HT1080 (cell line): ENCODE data around the gene CDYL. TPM values are rescaled to one million over a fixed set of nuclear protein-coding genes. Genes with fewer than 3 reads are reported as not detected.

ENCODE experiments used
- DNase-seq: peaks from one replicate; pipeline ENCODE4 v3.0.0-alpha.2; 2015; ENCODE audit warnings: low read depth
- total RNA-seq: library from RNA; depleted of rRNA; stranded (reverse); fragments of >200 nt; shearing (Covaris generic); gene quantifications from 2 replicates; pipeline ENCODE4 v1.2.3, GENCODE V29; 2014

CDYL gene
- total RNA-seq, 1 experiment from 2014 or later: 28.4 TPM

DNA sequence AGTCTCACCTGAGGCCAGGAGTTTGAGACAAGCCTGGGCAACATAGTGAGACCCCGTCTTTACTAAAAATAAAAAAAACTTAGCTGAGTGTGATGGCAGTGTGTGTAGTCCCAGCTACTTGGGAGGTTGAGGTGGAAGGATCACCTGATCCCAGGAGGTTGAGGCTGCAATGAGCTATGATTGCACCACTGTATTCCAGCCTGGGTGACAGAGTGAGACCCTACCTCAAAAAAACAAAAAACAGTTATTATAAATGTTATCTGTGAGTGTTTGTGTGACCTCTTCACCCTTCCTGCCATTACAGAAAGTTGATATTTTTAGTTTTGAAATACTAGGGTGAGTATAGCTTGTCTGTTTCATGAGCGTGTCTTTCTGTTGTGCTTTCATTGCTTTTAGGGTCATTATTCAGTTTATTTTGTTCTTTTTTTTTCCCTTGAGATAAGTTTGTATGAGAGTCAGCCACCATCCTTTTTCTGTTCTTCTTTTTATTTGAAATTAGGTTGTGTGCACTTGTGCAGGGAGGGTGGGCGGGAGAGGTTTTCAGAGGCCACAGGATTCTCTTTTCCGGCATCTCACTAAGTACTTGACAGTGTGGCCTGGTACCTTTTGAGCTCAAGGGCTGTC, 26.2 kb downstream of the CDYL start:
- DNase-seq: no peak

DNA sequence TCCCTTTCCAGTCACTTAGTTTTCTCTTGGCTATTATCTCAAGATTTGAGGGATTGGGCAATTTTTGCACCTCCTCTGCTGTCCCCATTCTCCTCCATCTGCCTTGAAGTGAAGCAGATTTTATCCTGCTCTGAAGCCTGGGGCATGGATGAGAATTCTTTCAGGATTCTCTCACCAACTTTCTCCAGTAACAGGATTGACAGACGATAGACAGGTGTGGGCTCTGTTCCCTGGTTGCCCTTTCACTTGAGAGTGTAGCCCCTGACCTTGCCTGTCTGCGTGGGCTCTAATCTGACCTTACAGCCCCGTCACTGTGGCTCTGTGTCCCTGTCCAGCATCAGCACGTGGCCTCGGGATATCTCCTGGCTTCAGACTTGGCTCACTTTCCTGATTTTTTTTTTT, 27.1 kb downstream of the CDYL start:
- no peak for DNase-seq

GRCh38 chr6:4804095-4804494, 27.9 kb downstream of the CDYL start:
- peak; percentile 54 for DNase-seq

GRCh38 chr6:4805553-4806336, 29.5 kb downstream of the CDYL start:
- peak; percentile 17 for DNase-seq

GRCh38 chr6:4806337-4806725, 30.1 kb downstream of the CDYL start:
- DNase-seq: no peak

- DNase-seq: no peak
These were observed 30.6 kb downstream of the CDYL start for GRCh38 chr6:4806791-4807190.

DNA sequence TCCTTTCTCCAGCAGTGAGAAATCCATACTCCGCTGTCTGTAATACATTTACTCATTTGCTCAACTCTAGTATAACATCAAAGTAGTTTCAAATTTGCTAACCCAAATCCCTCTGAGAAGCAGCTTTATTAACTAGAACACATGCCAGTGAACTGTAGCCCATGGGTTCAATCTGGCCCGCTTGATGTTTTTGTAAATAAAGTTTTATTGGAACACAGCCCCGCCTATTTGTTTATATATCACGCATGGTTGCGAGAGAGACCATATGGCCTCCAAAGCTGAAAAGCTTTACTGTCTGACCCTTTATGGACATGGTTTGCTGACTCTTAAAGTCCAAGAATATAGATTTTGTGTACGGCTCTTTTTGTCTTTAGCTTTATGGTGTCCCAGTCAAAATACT, 32.2 kb downstream of the CDYL start:
- DNase-seq: no peak

DNA sequence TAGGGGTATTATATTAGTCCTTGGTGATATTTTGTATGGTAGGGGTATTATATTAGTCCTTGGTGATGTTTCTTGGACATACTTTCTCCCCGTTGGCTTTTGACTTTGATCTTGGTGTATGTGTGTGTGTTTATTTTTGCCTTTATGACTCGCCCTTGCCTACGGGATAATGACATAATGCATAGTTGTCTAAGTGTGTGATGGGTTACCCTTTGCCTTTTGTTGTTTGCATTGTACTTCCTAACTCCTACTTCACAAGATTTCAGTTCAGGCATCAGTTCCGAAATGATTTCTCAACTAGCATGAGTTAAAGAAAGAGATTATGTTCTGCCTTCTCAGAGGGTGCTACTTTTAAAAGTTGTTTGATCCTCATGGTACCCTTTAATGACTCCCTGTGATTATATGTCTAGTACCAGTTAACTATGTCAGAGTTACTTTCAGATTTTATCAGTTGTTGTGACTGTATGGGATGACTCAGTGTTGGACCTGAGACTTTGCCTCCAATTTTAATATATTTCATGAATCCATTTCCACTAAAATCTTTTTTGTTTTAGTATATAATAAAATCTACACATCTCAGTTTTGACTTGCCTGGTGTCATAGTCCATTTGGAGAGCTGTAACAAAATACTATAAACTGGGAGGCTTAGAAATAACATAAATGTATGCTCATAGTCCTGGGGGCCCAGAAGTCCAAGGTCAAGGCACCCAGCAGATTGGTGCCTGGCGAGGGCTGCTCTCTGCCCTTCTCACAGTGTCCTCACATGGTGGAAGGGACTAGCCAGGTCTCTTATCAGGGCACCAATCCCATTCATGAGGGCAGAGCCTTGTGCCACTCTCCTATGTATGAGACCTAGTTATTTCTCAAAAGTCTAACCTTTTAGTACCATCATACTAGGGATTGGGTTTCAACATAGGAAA, 34.1 kb downstream of the CDYL start:
- DNase-seq: peak; percentile 43

DNA sequence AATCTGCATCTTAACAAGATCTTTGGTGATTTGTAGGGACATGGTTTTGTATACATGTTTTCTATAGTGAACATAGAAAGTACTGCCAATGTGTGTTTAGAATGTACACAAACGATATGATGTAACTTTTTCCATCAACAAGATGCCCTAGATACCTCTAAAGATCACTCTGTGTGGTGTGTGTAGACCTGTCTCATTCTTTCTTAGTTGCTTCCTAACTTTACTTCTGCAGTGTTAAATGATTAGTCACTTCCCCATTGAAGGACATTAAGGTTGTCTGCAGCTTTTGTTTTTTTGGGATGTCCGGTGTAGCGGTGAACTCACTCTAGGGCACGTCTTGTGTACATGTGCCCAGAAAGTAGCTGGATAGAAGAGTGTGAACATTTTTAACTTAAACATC, 35.9 kb downstream of the CDYL start:
- peak; percentile 82 for DNase-seq

- DNase-seq: no peak
These were observed 36.9 kb downstream of the CDYL start for GRCh38 chr6:4813055-4813454.

DNA sequence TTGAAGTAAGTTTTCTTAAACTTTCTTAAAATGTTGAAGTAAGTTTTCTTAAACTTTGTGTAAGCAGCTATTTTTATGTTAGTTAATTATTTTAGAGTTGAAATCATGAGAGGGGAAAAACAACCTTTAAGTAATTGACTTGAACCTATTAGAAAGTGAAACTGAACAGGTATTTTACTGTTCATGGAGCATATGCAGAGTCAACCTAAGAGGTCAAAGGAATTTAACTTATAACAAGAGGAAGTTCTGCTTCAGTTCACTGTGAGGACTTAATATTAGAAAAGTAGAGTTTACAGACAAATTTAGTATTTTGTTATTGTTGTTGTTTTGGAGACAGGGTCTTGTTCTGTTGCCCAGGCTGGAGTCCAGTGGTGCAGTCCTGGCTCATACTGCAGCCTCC, 38.0 kb downstream of the CDYL start:
- DNase-seq: no peak

GRCh38 chr6:4814987-4815386, 38.8 kb downstream of the CDYL start:
- no peak for DNase-seq

- no peak for DNase-seq
These were observed 39.4 kb downstream of the CDYL start for GRCh38 chr6:4815584-4815983.

- no peak for DNase-seq
These were observed 40.7 kb downstream of the CDYL start for GRCh38 chr6:4816904-4817303.

DNA sequence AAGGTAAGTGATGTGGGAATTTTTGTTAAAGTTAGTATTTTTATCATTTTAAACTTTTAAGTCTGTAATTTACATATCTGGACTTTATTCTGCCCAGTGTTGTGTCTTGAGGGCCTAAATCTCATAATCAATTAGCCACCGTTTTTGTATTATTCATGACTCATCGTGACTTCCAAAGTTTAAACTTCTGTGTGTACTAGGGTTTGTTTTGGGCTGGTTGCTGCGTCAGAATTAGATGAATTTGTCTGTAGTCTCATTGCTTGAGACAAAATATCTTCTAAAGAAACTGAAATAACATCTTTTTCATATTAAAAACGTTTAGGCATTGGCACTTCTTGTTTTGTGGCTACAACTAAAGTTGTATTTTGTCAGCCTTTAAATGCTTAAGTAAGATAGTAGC, 41.3 kb downstream of the CDYL start:
- DNase-seq: no peak

GRCh38 chr6:4818272-4818938, 42.2 kb downstream of the CDYL start:
- DNase-seq: no peak

- no peak for DNase-seq
These were observed 43.6 kb downstream of the CDYL start for GRCh38 chr6:4819706-4820283.

DNA sequence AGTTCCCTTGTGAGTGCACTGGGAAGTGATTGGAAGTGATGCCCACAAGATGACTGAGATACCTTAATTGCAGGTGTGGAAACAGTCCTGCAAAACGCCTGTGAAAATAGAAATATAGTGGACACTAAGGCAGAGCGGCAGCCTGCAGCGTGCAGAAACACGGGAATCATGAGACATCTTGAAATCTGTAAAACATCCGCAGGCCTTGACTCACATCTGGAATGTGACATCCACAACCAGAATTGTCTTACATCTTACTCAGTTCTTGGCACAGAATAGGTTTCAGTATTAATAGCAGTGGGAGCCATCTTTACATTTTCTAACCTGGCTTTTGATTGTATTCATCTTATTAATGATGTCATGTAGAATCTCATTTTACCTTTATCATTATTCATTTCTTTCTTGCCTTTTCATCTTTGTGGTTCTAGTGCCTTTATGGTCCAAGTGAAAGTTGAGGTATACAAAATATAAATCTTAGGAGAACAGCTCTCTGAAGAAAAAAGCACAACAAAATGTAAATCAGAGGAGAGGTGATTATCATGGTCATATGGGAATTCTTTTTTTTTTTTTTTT, 44.6 kb downstream of the CDYL start:
- no peak for DNase-seq

DNA sequence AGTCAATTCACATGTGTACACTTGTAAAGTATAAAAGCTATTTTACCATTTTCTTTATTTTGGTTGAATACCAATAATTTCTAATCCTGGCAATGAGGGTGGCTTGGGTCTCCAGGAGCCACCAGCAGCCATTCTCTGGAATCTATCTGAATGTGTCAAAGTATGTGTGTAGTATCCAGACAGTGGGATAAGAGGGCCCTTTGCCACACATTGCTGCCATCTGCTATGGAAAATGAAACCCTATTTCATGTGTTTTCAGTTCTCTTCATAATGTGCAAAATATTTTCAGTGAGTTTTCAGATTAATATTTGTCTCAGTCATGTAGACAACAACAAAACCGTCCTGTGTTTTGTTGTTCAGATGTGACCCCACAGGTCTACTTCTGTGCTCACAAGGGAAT, 46.3 kb downstream of the CDYL start:
- no peak for DNase-seq

DNA sequence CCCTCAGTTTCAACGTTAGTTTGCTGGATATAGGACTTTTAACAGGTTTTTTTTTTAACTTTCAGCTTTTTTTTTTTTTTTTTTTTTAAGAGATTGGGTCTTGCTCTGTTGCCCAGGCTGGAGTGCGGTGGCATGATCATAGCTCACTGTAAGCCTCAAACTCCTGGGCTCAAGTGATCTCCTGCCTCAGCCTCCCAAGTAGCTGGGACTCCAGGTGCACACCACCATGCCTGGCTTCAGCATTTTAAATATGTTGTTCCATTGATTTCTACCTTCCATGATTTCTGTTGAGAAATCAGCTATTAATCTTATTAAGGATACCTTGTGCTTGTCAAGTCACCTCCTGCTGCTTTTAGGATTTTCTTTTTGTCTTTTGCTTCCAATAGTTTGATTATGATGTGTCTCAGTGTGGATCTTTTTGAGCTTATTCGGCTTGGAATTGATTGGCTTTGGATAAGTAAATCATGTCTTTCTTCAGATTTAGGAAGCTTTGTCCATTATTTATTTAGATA, 52.0 kb downstream of the CDYL start:
- DNase-seq: no peak

GRCh38 chr6:4829089-4829488, 52.9 kb downstream of the CDYL start:
- DNase-seq: no peak
